Epithelial cell of esophagus (primary cell): ENCODE data around the gene PBX1.
A peak's percentile ranks its signal among the peaks of the same experiment; 100 is the strongest.

Experiments used
- DNase-seq: peaks from one replicate; pipeline ENCODE4 v3.0.0; 2010; ENCODE audit warnings: low read depth
- H3K4me3 ChIP-seq: 2 replicates; pipeline ENCODE4 v1.5.1; 2011; ENCODE audit warnings: mild to moderate bottlenecking, low read length, control low read depth
- CTCF ChIP-seq: IDR thresholded peaks from 2 replicates; pipeline ENCODE4 v1.5.1; 2011; ENCODE audit warnings: low read depth, mild to moderate bottlenecking, low read length, control low read depth, inconsistent platforms; ENCODE audit not compliant: insufficient read depth; ENCODE audit errors: missing control alignments

The PBX1 gene

DNA sequence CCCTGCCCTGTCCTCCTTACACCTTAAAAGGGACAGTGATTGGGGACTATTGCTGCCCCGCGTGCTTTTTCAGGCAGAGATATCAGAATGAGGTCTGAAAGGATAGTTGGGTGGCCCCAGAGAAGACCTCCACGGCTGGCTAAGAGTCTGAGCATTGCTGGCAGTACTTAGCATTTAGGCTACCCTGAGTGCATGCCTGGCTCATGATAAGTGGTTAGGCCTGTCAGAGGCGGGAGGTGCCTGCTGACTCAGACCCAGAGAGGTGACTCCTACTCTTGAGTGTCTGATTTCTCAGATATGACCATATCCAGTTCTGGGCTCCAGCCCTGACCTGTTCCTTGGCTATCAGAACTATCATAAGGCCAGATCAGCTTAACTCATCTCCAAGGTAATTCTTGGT is 213.7 kb downstream of the PBX1 start:
- no peak for TF ChIP-seq CTCF
- peak; percentile 98 for DNase-seq
- no peak overlapping the region for H3K4me3 ChIP-seq

DNA sequence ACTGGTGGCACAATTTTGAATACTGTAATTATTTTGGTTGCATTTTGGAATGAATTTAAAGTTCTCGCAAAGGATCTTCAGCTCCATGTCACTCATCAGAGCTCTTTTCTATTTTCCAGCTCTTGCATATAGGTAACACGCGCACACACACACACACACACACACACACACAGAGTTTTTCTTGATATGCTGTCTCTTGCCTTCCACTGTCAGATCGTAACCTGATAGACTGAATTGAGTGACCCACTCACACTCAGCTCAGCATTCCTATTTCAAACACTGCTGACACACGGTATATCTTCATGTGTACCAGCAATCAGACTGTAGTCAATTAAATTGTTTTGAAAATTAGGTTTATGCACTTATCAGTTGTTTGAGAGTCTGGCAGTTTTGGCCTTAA is 214.1 kb downstream of the PBX1 start:
- no peak for DNase-seq
- no peak for TF ChIP-seq CTCF
- H3K4me3 ChIP-seq, result no peak overlapping the region

DNA sequence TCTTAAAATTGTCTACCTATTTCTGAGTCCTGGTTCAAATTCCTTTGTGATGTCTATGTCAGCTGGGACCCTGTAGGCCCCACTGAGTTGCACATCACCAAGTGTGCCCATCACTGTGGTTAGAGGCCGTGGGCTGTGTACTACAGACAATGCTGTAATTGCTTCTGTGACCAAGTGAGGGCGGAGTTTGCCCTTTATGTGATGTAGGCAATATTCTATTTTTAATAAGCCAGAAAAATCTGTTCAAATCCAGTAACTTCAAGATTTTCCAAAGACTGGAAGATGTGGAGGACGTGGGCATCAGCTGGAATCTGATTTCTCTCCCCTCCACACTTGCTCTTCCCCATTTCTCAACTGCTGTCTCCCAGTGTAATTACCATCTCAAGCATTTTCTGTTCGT is 215.4 kb downstream of the PBX1 start:
- TF ChIP-seq CTCF, result no peak
- DNase-seq, result no peak
- H3K4me3 ChIP-seq, result no peak overlapping the region

DNA sequence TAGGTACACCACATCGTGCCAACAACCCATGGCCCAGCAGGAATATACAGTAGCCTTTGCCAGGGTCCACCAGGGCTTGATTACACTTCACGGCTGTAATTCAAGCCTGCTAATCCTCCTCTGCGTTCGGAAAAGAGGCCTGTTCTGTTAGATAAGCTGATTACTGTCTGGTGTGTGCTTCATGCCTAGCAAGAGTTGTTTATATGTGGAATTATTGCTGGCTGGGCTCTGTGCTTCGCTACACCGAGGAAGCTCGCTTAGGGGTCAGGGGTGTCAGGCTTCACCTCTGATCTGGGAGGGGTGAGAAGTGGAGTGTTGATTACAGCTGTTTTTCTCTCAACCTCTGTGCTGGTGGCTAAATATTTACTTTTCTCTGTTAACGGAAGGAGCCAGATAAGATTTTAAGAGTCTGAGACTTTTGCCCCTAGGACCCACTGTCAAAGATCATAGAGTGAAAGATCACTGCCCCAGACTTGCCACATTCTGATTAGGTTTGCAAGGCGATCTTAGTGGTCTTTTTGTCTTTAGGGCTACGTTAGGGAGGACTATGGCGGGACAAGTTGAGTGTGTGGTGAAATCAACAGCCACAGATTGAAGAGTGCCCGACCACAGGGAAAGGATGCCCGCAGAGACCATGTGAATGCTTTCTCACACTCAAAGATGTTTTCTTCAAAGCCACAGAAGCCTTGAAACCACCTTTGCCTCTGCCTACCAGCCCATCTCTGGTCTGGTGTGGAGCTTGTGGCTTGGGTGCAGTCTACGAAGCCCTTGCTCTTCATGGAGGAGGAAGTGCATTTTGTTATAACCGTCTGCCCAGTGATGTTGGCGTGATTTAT is 216.1 kb downstream of the PBX1 start:
- no peak for TF ChIP-seq CTCF
- no peak overlapping the region for H3K4me3 ChIP-seq
- no peak for DNase-seq

DNA sequence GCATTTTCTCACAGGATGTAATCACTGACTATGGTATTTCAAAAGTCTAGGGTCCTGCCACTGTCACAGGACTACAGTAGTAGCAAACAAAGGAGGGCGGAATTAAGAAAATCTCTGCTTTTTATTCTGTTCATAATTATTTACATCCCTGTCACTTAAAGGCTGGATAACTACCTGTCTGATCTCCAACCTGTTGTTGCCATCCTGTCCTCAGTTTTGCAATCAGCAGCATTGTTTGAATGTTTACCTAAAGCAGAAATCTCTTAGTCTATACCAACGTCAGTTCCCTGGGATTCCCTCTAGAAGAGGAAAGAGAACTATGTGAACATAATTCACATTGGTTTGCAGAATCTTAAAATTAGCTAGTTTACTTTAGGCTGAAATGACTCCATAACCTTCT is 218.5 kb downstream of the PBX1 start:
- TF ChIP-seq CTCF, result no peak
- no peak overlapping the region for H3K4me3 ChIP-seq
- no peak for DNase-seq

DNA sequence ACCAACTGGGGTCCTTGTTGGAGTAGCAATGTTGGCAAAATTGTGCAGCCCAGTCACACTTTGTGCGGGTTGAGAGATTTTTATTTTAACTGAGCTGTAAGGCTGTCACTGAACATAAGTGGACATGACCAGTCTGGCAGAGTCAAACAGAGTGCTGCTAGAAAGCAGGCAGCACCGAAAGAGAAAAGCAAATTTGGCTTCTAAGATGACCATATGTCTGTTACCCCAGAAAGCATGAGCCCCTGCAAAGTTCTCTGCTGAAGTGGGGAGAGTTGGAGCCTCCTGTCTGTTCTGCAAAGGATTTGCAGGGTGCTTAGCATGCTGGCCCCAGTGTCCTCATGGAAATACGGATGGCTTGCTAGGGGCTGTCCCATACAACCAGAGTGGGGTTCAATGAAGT is 220.4 kb downstream of the PBX1 start:
- H3K4me3 ChIP-seq, result no peak overlapping the region
- DNase-seq, result no peak
- TF ChIP-seq CTCF, result no peak

- TF ChIP-seq CTCF, result no peak
- no peak for DNase-seq
- H3K4me3 ChIP-seq, result no peak overlapping the region
Observed at GRCh38 chr1:164780111-164780812, 221.3 kb downstream of the PBX1 start.
